ENCODE data around the gene KISS1R.
"Not testable (repeated sequence)": the region's sequence is repeated elsewhere in the genome, so short reads cannot be mapped to it uniquely, and the experiment has no call there.

The KISS1R gene

GRCh38 chr19:881385-882071 is 35.6 kb upstream of the KISS1R start:
- no peak for DNase-seq (ENCODE audit: low read depth, low spot score)

GRCh38 chr19:882871-883497 is 34.1 kb upstream of the KISS1R start:
- no peak for DNase-seq (ENCODE audit: low read depth, low spot score)

GRCh38 chr19:883661-884211 is 33.4 kb upstream of the KISS1R start:
- DNase-seq (ENCODE audit: low read depth, low spot score), result no peak

- no peak for DNase-seq (ENCODE audit: low read depth, low spot score)
Measured at GRCh38 chr19:884420-885211, 32.5 kb upstream of the KISS1R start.

GRCh38 chr19:885536-886224 is 31.5 kb upstream of the KISS1R start:
- DNase-seq (ENCODE audit: low read depth, low spot score), result no peak

GRCh38 chr19:887072-887471 is 30.1 kb upstream of the KISS1R start:
- DNase-seq (ENCODE audit: low read depth, low spot score), result no peak

GRCh38 chr19:887599-887998 is 29.5 kb upstream of the KISS1R start:
- no peak for DNase-seq (ENCODE audit: low read depth, low spot score)

GRCh38 chr19:888581-889385 is 28.4 kb upstream of the KISS1R start:
- no peak for DNase-seq (ENCODE audit: low read depth, low spot score)

GRCh38 chr19:889662-890295 is 27.4 kb upstream of the KISS1R start:
- DNase-seq (ENCODE audit: low read depth, low spot score), result no peak

GRCh38 chr19:890831-891230 is 26.3 kb upstream of the KISS1R start:
- no peak for DNase-seq (ENCODE audit: low read depth, low spot score)

GRCh38 chr19:891421-892200 is 25.5 kb upstream of the KISS1R start:
- not testable (repeated sequence) for DNase-seq (ENCODE audit: low read depth, low spot score)

- DNase-seq (ENCODE audit: low read depth, low spot score), result no peak
Measured at GRCh38 chr19:892243-892893, 24.8 kb upstream of the KISS1R start.

GRCh38 chr19:892894-893689 is 24.0 kb upstream of the KISS1R start, which contains the start of the genes MED16 and RNU6-9:
Gene MED16 (minus strand): TSS chr19:893187. CDS start chr19:891131, 2,056 bp downstream.
Gene RNU6-9 (plus strand): TSS chr19:893484.
- DNase-seq (ENCODE audit: low read depth, low spot score), result peak; percentile 76

- DNase-seq (ENCODE audit: low read depth, low spot score), result no peak
Measured at GRCh38 chr19:896434-896833, 20.7 kb upstream of the KISS1R start.

GRCh38 chr19:896999-897398 is 20.1 kb upstream of the KISS1R start:
- DNase-seq (ENCODE audit: low read depth, low spot score), result no peak

- DNase-seq (ENCODE audit: low read depth, low spot score), result no peak
Measured at GRCh38 chr19:897442-898039, 19.6 kb upstream of the KISS1R start.

- DNase-seq (ENCODE audit: low read depth, low spot score), result no peak
Measured at GRCh38 chr19:898663-899062, 18.5 kb upstream of the KISS1R start.
